NCI-H1436 treated with DMSO at 0.1 percent for 48 hours (cell line): ENCODE data around the gene IL12A.

Source experiments
- DNase-seq: peaks from one replicate; lab custom pipeline; 2025; lab: John Stamatoyannopoulos, UW

The IL12A gene

DNA sequence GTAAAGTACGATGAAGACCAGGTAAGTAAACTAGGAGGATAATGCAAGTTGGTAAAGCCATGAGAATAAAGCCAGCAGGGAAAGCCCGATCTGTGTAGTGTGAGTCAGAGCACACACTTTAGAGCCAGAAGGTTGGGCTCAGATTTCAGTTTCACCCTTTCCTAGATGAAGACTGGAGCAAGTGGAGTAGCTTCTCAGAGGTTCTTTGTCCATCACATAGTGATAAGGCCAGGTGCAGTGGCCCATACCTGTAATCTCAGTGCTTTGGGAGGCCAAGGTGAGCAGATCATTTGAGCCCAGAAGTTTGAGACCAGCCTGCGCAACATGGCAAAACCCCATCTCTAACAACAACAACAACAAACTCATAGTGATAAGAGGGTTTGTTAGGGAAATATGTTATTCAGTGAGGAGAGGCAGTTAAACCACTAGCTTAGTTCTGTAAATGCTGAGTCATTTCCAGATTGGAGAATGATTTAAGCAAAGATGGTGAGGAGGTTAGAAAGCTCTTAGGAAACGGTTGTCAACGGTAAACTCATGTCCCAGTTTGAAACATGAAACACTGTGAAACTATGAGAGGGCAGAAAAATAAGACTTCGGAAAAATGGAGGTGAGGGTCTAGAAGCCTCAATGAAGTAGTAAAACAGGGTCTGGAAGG lies 39.0 kb downstream of the IL12A start:
- no peak for DNase-seq

DNA sequence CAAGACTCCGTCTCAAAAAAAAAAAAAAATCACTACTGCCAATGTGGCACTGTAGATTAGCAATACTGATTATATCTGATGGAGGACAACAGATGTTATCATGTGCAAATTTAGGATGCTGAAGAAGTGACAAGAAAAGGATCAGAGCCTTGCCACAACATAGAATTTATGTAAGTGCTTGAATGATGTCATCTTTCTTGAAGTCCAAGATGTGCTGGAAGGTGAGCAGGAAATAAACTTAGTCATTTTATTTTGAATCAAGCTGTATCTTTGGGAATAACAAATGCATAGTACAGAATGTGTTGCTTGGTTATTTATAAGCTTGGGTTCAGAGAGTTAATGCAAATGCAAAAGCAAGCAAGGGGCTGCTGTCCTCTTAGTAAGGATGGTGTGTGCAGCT lies 47.1 kb downstream of the IL12A start:
- no peak for DNase-seq

DNA sequence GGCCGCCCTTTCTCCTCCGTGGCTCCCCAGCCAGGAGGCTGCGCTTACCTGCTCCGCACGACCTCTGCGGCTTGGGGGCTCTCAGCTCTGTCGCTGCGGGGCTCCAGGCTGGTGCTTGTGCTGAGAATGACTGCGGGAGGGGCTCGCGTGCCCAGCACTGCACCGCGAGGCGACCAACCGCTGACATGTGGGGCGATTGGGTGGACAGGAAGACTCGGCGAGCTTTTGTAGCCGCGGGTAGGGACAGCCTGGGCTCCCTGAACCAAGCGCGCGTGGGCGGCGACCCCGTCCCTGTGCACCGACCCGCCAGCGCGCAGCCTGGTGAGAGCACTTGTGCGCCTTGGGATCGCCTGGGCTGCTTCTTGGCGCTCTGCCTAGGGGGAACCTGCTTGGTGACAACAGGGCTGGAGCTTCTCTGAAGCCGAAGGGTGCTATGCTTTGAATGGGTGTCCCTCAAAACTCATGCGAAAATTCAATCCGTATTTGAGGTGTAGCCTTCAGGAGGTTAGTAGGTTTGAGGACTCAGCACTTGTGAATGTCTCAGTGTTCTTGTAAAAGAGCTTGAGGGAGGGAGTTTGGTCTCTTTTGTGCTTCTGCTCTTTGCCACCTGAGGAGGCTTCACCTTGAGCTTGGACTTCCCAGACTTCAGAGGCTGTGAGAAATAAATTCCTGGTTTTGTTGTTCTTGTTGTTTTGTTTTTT lies 50.4 kb downstream of the IL12A start:
- no peak for DNase-seq

DNA sequence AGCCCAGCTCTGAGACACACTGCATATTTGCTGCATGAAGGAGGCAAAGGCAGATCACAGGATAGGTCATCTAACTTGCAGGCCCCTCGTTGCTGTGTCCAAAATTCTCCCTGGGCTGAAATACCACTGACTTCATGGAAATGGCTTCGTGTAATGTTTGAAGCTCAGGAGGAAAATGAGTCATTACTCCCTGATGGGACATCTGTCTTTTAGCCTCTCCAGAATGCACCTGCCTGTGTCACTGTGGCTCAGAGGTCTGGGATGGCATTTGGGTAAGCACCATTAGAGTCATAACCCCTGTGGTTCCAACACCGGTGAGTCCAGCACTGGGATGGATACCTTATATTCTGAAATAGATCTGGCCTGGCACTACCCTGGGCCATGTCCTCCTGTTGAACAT lies 51.5 kb downstream of the IL12A start:
- DNase-seq: no peak

DNA sequence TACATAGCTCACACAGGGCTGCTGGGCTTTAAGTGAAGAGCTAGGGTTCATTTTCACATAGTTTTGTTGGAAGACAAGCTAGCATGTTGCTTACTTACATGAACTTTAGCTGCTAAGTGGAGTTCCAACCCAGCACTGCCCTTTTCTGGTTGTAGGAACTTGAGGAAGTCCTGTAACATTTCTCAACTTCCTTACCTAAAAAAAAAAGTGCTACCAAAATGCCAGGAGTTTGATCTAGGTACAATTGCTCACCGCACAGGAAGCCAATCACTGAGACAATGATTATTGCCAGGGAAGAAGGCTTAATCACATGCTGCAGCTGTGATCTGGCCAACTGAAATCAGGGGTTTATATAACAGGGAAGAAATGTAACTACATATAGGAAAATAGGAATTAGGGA lies 52.8 kb downstream of the IL12A start:
- DNase-seq: no peak

DNA sequence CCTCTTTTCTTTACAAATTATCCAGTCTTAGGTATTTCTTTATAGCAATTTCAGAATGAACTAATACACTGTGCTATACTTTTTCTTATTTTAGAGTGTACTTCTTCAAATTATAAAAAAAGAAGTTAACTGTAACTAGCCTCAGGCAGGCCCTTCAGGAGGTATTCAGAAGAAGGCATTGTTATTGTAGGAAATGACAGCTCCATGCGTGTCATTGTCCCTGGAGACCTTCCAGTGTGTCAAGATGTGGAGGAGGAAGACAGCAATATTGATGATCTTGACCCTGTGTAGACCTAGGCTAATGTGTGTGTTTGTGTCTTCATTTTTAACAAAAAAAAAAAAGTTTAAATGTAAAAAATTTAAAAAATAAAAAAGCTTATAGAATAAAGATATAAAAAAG lies 55.5 kb downstream of the IL12A start:
- no peak for DNase-seq
